ENCODE data around the gene CARMIL3. TPM values are rescaled to one million over a fixed set of nuclear protein-coding genes. Genes with fewer than 3 reads are reported as not detected.

CARMIL3 gene
- total and polyA plus RNA-seq, 7 experiments from 2014 or later = 0.08 to 1.7 (median 0.27) TPM; not detected in 2

- Mint-ChIP-seq H3K9me3 (no peaks in the 10 kb centered on the region), H3K36me3 (peaks cover 0 to 3% (median 0%) of the 10 kb centered on the region in 5 donors), H3K27ac (peak overlapping the region in 1 of 9 donors; percentile 48), H3K27me3 (no peaks in the 10 kb centered on the region), H3K4me3 (no peak overlapping the region), H3K4me1 (peaks cover 14 to 30% (median 23%) of the 10 kb centered on the region in 7 donors)
- DNase-seq (no peak), ATAC-seq (no peak)
- POLR2A ChIA-PET = interaction anchor here (0.8 to 9.1 kb wide), 5 partner anchors 9 to 38 kb away, joined by 3 to 85 read pairs (median 50); partner anchors contain the start of genes CARMIL3, DCAF11 and NRL
- CTCF ChIA-PET = interaction anchor here (0.8 to 9.4 kb wide), 9 partner anchors 9 to 121 kb away, joined by 3 to 165 read pairs (median 6); no protein-coding TSS in a partner anchor
- Histone ChIP-seq H3K36me3 (ENCODE audit: control insufficient read depth in 2 of 3, insufficient read depth in 3 of 3, low read length in 3 of 3) (peaks cover 0 to 7% (median 0%) of the 10 kb centered on the region in 3 experiments), H3K27me3 (ENCODE audit: control insufficient read depth in 2 of 2, insufficient read depth in 2 of 2, low read length in 2 of 2) (no peaks in the 10 kb centered on the region), H3K9me3 (ENCODE audit: control insufficient read depth in 2 of 3, low read length in 3 of 3) (no peaks in the 10 kb centered on the region), H3K4me3 (ENCODE audit: low read length) (no peak overlapping the region), H3K4me1 (ENCODE audit: control insufficient read depth in 2 of 2, insufficient read depth in 2 of 2, low read length in 2 of 2) (peaks cover 0 to 6% of the 10 kb centered on the region in 2 donors), H3K27ac (ENCODE audit: low read depth, low read length) (no peak overlapping the region)
- intact Hi-C loops (cut with micrococcal nuclease) = loop anchor here (1.0 to 5.0 kb wide), 6 partner anchors 9 to 458 kb away; partner anchors contain the start of gene IRF9 (in 1 of the 2)
These were observed 38.1 kb downstream of the CARMIL3 start for GRCh38 chr14:24089890-24090289.

GRCh38 chr14:24092110-24092504 is 40.3 kb downstream of the CARMIL3 start:
- H3K27me3 ChIP-seq (ENCODE audit: control insufficient read depth in 2 of 2, insufficient read depth in 2 of 2, low read length in 2 of 2) = no peaks in the 10 kb centered on the region
- POLR2A ChIA-PET = interaction anchor here (1.2 to 9.1 kb wide), 5 partner anchors 11 to 35 kb away, joined by 3 to 85 read pairs (median 50); partner anchors contain the start of genes DCAF11 and NRL
- Mint-ChIP-seq H3K4me3 (peak overlapping the region in 6 of 10 donors; percentile 3 to 99 (median 94)), H3K27me3 (no peaks in the 10 kb centered on the region), H3K9me3 (no peaks in the 10 kb centered on the region), H3K4me1 (peaks cover 28 to 47% (median 41%) of the 10 kb centered on the region in 7 donors), H3K36me3 (peaks cover 0 to 19% (median 0%) of the 10 kb centered on the region in 5 donors), H3K27ac (peak overlapping the region in 6 of 9 donors; percentile 78 to 97 (median 92))
- H3K27ac ChIP-seq (ENCODE audit: low read depth, low read length) = no peak overlapping the region
- peaks cover 0 to 7% (median 0%) of the 10 kb centered on the region in 3 experiments for H3K36me3 ChIP-seq (ENCODE audit: control insufficient read depth in 2 of 3, insufficient read depth in 3 of 3, low read length in 3 of 3)
- CTCF ChIA-PET = interaction anchor here (0.7 to 9.4 kb wide), 5 partner anchors 12 to 401 kb away, joined by 3 to 165 read pairs (median 49); no protein-coding TSS in a partner anchor
- ATAC-seq = no peak
- no peaks in the 10 kb centered on the region for H3K9me3 ChIP-seq (ENCODE audit: control insufficient read depth in 2 of 3, low read length in 3 of 3)
- H3K4me1 ChIP-seq (ENCODE audit: control insufficient read depth in 2 of 2, insufficient read depth in 2 of 2, low read length in 2 of 2) = peaks cover 6 to 16% of the 10 kb centered on the region in 2 donors
- no peak overlapping the region for H3K4me3 ChIP-seq (ENCODE audit: low read length)
- intact Hi-C loops (cut with micrococcal nuclease) = loop anchor here in 1 of 2 donors (5.0 kb wide), 1 partner anchor 460 kb away; no protein-coding TSS in a partner anchor
- DNase-seq = no peak

GRCh38 chr14:24092505-24093206 is 40.8 kb downstream of the CARMIL3 start:
- Histone ChIP-seq H3K4me1 (ENCODE audit: control insufficient read depth in 2 of 2, insufficient read depth in 2 of 2, low read length in 2 of 2) (peaks cover 6 to 16% of the 10 kb centered on the region in 2 donors), H3K4me3 (ENCODE audit: low read length) (no peak overlapping the region), H3K27me3 (ENCODE audit: control insufficient read depth in 2 of 2, insufficient read depth in 2 of 2, low read length in 2 of 2) (no peaks in the 10 kb centered on the region), H3K36me3 (ENCODE audit: control insufficient read depth in 2 of 3, insufficient read depth in 3 of 3, low read length in 3 of 3) (peaks cover 0 to 7% (median 0%) of the 10 kb centered on the region in 3 experiments), H3K27ac (ENCODE audit: low read depth, low read length) (no peak overlapping the region), H3K9me3 (ENCODE audit: control insufficient read depth in 2 of 3, low read length in 3 of 3) (no peaks in the 10 kb centered on the region)
- DNase-seq (no peak), ATAC-seq (no peak)
- POLR2A ChIA-PET = interaction anchor here (1.2 to 9.1 kb wide), 5 partner anchors 11 to 35 kb away, joined by 3 to 85 read pairs (median 50); partner anchors contain the start of genes DCAF11 and NRL
- CTCF ChIA-PET = interaction anchor here (0.7 to 9.4 kb wide), 6 partner anchors 12 to 402 kb away, joined by 3 to 165 read pairs (median 26); no protein-coding TSS in a partner anchor
- H3K27ac Mint-ChIP-seq = peak overlapping the region; percentile 78 to 97 (median 89)
- H3K4me1 Mint-ChIP-seq = peaks cover 28 to 47% (median 41%) of the 10 kb centered on the region in 7 donors
- intact Hi-C loops (cut with micrococcal nuclease) = loop anchor here in 1 of 2 donors (5.0 kb wide), 1 partner anchor 460 kb away; no protein-coding TSS in a partner anchor
- H3K27me3 Mint-ChIP-seq = no peaks in the 10 kb centered on the region
- H3K4me3 Mint-ChIP-seq = peak overlapping the region; percentile 86 to 100 (median 98)
- H3K9me3 Mint-ChIP-seq = no peaks in the 10 kb centered on the region
- H3K36me3 Mint-ChIP-seq = peaks cover 0 to 19% (median 0%) of the 10 kb centered on the region in 5 donors

DNA sequence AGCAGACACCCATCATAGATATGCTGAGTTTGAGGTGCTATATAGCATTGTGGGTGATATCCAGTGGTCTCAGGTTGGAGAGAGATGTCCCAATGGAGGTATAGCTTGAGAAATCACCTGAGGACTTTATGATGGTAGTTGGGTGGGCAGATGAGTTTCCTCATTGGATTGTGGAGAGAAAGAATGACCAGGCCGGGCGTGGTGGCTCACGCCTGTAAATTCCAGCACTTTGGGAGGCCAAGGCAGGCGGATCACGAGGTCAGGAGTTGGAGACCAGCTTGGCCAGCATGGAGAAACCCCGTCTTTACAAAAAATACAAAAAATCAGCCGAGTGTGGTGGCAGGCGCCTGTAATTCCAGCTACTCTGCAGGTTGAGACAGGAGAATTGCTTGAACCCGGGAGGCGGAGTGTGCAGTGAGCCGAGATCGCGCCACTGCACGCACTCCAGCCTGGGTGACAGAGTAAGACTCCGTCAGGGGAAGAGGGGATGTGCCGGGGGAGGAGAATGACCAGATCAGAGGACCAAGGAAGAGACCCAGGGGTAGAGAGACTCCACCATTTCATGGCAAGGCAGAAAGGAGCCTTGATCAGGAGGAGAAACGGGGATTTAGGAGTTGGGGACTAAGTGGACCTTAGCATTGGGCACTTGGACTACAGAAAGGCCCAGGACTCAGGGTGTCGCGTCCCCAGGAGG is 41.5 kb downstream of the CARMIL3 start:
- Histone ChIP-seq H3K27me3 (ENCODE audit: control insufficient read depth in 2 of 2, insufficient read depth in 2 of 2, low read length in 2 of 2) (no peaks in the 10 kb centered on the region), H3K4me1 (ENCODE audit: control insufficient read depth in 2 of 2, insufficient read depth in 2 of 2, low read length in 2 of 2) (peaks cover 6 to 16% of the 10 kb centered on the region in 2 donors), H3K4me3 (ENCODE audit: low read length) (peak overlapping the region; percentile 91), H3K9me3 (ENCODE audit: control insufficient read depth in 2 of 3, low read length in 3 of 3) (no peaks in the 10 kb centered on the region), H3K36me3 (ENCODE audit: control insufficient read depth in 2 of 3, insufficient read depth in 3 of 3, low read length in 3 of 3) (peaks cover 0 to 11% (median 0%) of the 10 kb centered on the region in 3 experiments), H3K27ac (ENCODE audit: low read depth, low read length) (peak overlapping the region; percentile 92)
- Mint-ChIP-seq H3K4me3 (peak overlapping the region; percentile 86 to 100 (median 98)), H3K9me3 (no peaks in the 10 kb centered on the region), H3K27me3 (no peaks in the 10 kb centered on the region), H3K4me1 (peaks cover 28 to 47% (median 41%) of the 10 kb centered on the region in 7 donors), H3K27ac (peak overlapping the region; percentile 84 to 97 (median 92)), H3K36me3 (peaks cover 0 to 19% (median 0%) of the 10 kb centered on the region in 5 donors)
- ATAC-seq (no peak), DNase-seq (no peak)
- ChIA-PET POLR2A (interaction anchor here (0.7 to 9.1 kb wide), 10 partner anchors 12 to 998 kb away, joined by 3 to 85 read pairs (median 6); partner anchors contain the start of genes ACIN1, C14orf119, CARMIL3 and DCAF11), CTCF (interaction anchor here (0.8 to 9.4 kb wide), 6 partner anchors 12 to 68 kb away, joined by 3 to 165 read pairs (median 28); partner anchors contain the start of gene IRF9)
- intact Hi-C loops (cut with micrococcal nuclease) = loop anchor here in 1 of 2 donors (5.0 kb wide), 1 partner anchor 461 kb away; no protein-coding TSS in a partner anchor

DNA sequence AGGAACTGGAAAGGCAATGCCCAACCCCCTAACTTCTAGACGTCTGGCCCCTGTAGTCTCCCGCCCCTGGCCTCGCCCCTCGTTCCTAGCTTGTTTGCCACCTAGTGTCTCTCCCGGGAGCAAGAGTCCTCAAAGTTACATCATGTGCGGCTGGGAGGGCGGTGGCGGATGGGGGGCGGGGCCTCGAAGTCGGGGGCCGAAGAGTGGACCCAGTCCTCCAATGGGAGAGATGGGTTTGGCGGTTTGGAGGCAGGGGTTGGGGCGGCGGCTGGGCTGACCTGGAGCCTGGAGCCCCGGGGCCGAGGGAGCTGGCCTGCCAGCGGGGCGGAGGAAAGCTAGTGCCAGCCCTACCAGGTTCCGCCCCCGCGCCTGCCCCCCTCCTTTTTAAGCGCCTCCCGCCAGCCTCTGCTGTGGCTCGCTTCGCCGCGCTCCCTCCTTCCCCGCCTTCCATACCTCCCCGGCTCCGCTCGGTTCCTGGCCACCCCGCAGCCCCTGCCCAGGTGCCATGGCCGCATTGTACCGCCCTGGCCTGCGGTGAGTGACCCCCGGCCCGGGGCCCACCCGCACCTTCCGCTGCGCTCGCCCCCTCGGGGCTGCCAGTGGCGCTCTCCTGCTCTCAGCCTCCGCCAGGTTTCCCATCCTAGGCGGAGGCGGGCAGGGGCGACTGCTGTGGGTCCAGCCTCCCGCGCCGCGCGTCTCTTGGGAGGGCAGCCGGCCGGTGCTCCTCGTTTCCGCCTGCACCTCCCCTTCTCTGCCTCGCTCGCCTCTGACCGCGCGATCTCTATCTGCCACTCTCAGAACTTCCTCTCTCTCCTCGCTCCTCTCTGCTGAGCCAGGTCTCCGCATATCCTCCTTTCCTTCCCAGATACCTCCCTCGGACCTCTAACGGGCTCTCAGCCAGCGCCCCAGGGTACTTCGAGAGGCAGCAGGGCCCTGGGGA is 42.4 kb downstream of the CARMIL3 start, which contains the start of gene PCK2:
TSS of gene PCK2 (plus strand) at position 411 of the 940 bp plus-strand sequence. CDS start at position 506, 95 bp downstream.
- POLR2A ChIA-PET = interaction anchor here (0.7 to 9.1 kb wide), 13 partner anchors 12 to 999 kb away, joined by 3 to 85 read pairs (median 5); partner anchors contain the start of genes ACIN1, C14orf119, CARMIL3 and DCAF11
- H3K27me3 Mint-ChIP-seq = no peaks in the 10 kb centered on the region
- Histone ChIP-seq H3K4me3 (ENCODE audit: low read length) (peak within 1 kb of the TSS; percentile 91), H3K4me1 (ENCODE audit: control insufficient read depth in 2 of 2, insufficient read depth in 2 of 2, low read length in 2 of 2) (peaks cover 6 to 16% of the 10 kb centered on the region in 2 donors), H3K9me3 (ENCODE audit: control insufficient read depth in 2 of 3, low read length in 3 of 3) (no peaks in the 10 kb centered on the region), H3K27me3 (ENCODE audit: control insufficient read depth in 2 of 2, insufficient read depth in 2 of 2, low read length in 2 of 2) (no peaks in the 10 kb centered on the region), H3K27ac (ENCODE audit: low read depth, low read length) (peak within 1 kb of the TSS; percentile 92), H3K36me3 (ENCODE audit: control insufficient read depth in 2 of 3, insufficient read depth in 3 of 3, low read length in 3 of 3) (peaks cover 0 to 19% (median 0%) of the 10 kb centered on the region in 3 experiments)
- intact Hi-C loops (cut with micrococcal nuclease) = loop anchor here (1.0 to 5.0 kb wide), 12 partner anchors 13 to 462 kb away; partner anchors contain the start of genes DCAF11 (in 2 of the 2), IRF9 (in 2 of the 2), NRL (in 2 of the 2) and PSME1 (in 2 of the 2)
- peaks cover 0 to 19% (median 0%) of the 10 kb centered on the region in 5 donors for H3K36me3 Mint-ChIP-seq
- H3K9me3 Mint-ChIP-seq = no peaks in the 10 kb centered on the region
- H3K27ac Mint-ChIP-seq = peak within 1 kb of the TSS; percentile 90 to 97 (median 96)
- H3K4me3 Mint-ChIP-seq = peak within 1 kb of the TSS; percentile 91 to 100 (median 98)
- H3K4me1 Mint-ChIP-seq = peaks cover 28 to 47% (median 41%) of the 10 kb centered on the region in 7 donors
- CTCF ChIA-PET = interaction anchor here (0.8 to 9.4 kb wide), 7 partner anchors 12 to 67 kb away, joined by 3 to 165 read pairs (median 5); partner anchors contain the start of genes DCAF11, IRF9 and NRL
- ATAC-seq (peak; percentile 81), DNase-seq (peak; percentile 44 to 80 (median 56))

All from naive thymus-derived CD4-positive, alpha-beta T cell (primary cell).